Activated CD8-positive, alpha-beta T cell treated with anti-CD3 and anti-CD28 coated beads for 36 hours (primary cell): Measurements from ENCODE around the gene FBXL16. TPM values are rescaled to one million over a fixed set of nuclear protein-coding genes. Genes with fewer than 3 reads are reported as not detected.

Source experiments
- ATAC-seq: fragments of 200-7000 bp; cut with Tn5 transposase; one replicate; pipeline ENCODE4 v1.10.0; 2021; ENCODE audit warnings: mild to moderate bottlenecking, moderate library complexity
- CTCF ChIA-PET: fragments of 350-600 bp; sonication (Branson Sonifier 250); formaldehyde crosslinking; loops from one replicate; lab custom pipeline; 2021; ENCODE audit warnings: antibody characterized with exemption; lab: Charles Lee
- POLR2A ChIA-PET: fragments of 350-600 bp; sonication (Branson Sonifier 250); formaldehyde crosslinking; loops from one replicate; lab custom pipeline; 2021; ENCODE audit warnings: antibody characterized with exemption; lab: Charles Lee
- DNase-seq: peaks from one replicate; pipeline ENCODE4 v3.0.0-alpha.2; 2020
- H3K27ac Mint-ChIP-seq: one replicate; pipeline ENCODE4 v1.8.0; 2021; ENCODE audit warnings: mild to moderate bottlenecking, mixed read lengths
- H3K27me3 Mint-ChIP-seq: one replicate; pipeline ENCODE4 v1.8.0; 2021; ENCODE audit warnings: mixed read lengths
- H3K36me3 Mint-ChIP-seq: one replicate; pipeline ENCODE4 v1.8.0; 2021; ENCODE audit warnings: low read depth, mixed read lengths
- H3K4me1 Mint-ChIP-seq: one replicate; pipeline ENCODE4 v1.8.0; 2021; ENCODE audit warnings: low read depth, mixed read lengths
- H3K4me3 Mint-ChIP-seq: one replicate; pipeline ENCODE4 v1.8.0; 2021; ENCODE audit warnings: mild to moderate bottlenecking, moderate library complexity, mixed read lengths
- H3K9me3 Mint-ChIP-seq: one replicate; pipeline ENCODE4 v1.8.0; 2021; ENCODE audit warnings: mixed read lengths
- CTCF ChIP-seq: fragments of 200-600 bp; IDR thresholded peaks from one replicate; pipeline ENCODE4 v1.8.0; 2022; ENCODE audit warnings: antibody characterized with exemption, mild to moderate bottlenecking
- intact Hi-C: fragments of 100-400 bp; cut with micrococcal nuclease; formaldehyde crosslinking; loops from one replicate; pipeline ENCODE4 v1.10.0; 2022
- total RNA-seq, 2 experiments: library from RNA; stranded (reverse); gene quantifications; one replicate each; pipeline ENCODE4 v1.2.3, GENCODE V29; 2021

The FBXL16 gene
- total RNA-seq, 2 experiments from 2014 or later, result 5.9 to 8.0 TPM

GRCh38 chr16:707062-707538, 1.5 kb upstream of the FBXL16 start:
- intact Hi-C loops, result no loop called here
- H3K36me3 Mint-ChIP-seq, result no peaks in the 10 kb centered on the region
- no peak for DNase-seq
- no peaks in the 10 kb centered on the region for H3K9me3 Mint-ChIP-seq
- peaks cover 54% of the 10 kb centered on the region for H3K27me3 Mint-ChIP-seq
- H3K4me1 Mint-ChIP-seq, result no peaks in the 10 kb centered on the region
- TF ChIP-seq CTCF, result no peak
- ATAC-seq, result no peak
- H3K4me3 Mint-ChIP-seq, result no peak overlapping the region
- H3K27ac Mint-ChIP-seq, result no peak overlapping the region
- ChIA-PET CTCF (interaction anchor here (1.0 to 11.9 kb wide), 5 partner anchors 9 to 396 kb away, joined by 3 to 207 read pairs (median 4); partner anchors contain the start of genes ANTKMT, CCDC78 and HAGHL), POLR2A (interaction anchor here (0.8 to 1.2 kb wide), 4 partner anchors 13 to 334 kb away, joined by 3 to 4 read pairs (median 3); no protein-coding TSS in a partner anchor)

GRCh38 chr16:706189-707061, 824 bp upstream of the FBXL16 start:
- POLR2A ChIA-PET, result interaction anchor here (0.8 to 1.2 kb wide), 4 partner anchors 14 to 335 kb away, joined by 3 to 4 read pairs (median 3); no protein-coding TSS in a partner anchor

GRCh38 chr16:704552-705380, 835 bp downstream of the FBXL16 start:
- Mint-ChIP-seq H3K4me3 (no peak overlapping the region), H3K27me3 (peaks cover 58% of the 10 kb centered on the region)
- ATAC-seq, result no peak

More at GRCh38 chr16:706189-707061, 824 bp upstream of the FBXL16 start:
- H3K36me3 Mint-ChIP-seq, result no peaks in the 10 kb centered on the region
- TF ChIP-seq CTCF, result no peak
- ATAC-seq (no peak), DNase-seq (no peak)
- CTCF ChIA-PET, result interaction anchor here (1.3 to 11.9 kb wide), 3 partner anchors 23 to 397 kb away, joined by 3 to 207 read pairs (median 4); partner anchors contain the start of genes ANTKMT, CCDC78 and HAGHL
- no peak overlapping the region for H3K27ac Mint-ChIP-seq
- no peak overlapping the region for H3K4me3 Mint-ChIP-seq
- H3K27me3 Mint-ChIP-seq, result peaks cover 57% of the 10 kb centered on the region
- no peaks in the 10 kb centered on the region for H3K9me3 Mint-ChIP-seq
- no peaks in the 10 kb centered on the region for H3K4me1 Mint-ChIP-seq
- intact Hi-C loops, result no loop called here

GRCh38 chr16:704047-704446, 1.6 kb downstream of the FBXL16 start:
- Mint-ChIP-seq H3K4me1 (peaks cover 4% of the 10 kb centered on the region), H3K9me3 (no peaks in the 10 kb centered on the region), H3K27me3 (peaks cover 53% of the 10 kb centered on the region), H3K4me3 (no peak overlapping the region), H3K36me3 (no peaks in the 10 kb centered on the region), H3K27ac (no peak overlapping the region)
- ATAC-seq (no peak), DNase-seq (no peak)
- no peak for TF ChIP-seq CTCF
- intact Hi-C loops, result no loop called here
- ChIA-PET CTCF (interaction anchor here (0.9 to 2.1 kb wide), 7 partner anchors 9 to 81 kb away, joined by 3 to 13 read pairs (median 3); partner anchors contain the start of gene METRN), POLR2A (interaction anchor here (1.0 to 1.2 kb wide), 2 partner anchors 9 to 99 kb away, joined by 3 to 5 read pairs; no protein-coding TSS in a partner anchor)

More at GRCh38 chr16:704552-705380, 835 bp downstream of the FBXL16 start:
- Mint-ChIP-seq H3K27ac (no peak overlapping the region), H3K4me1 (peaks cover 2% of the 10 kb centered on the region), H3K36me3 (no peaks in the 10 kb centered on the region), H3K9me3 (no peaks in the 10 kb centered on the region)
- no peak for DNase-seq
- no peak for TF ChIP-seq CTCF
- ChIA-PET CTCF (interaction anchor here (0.9 to 2.1 kb wide), 4 partner anchors 8 to 17 kb away, joined by 3 to 13 read pairs (median 4); partner anchors contain the start of gene METRN), POLR2A (interaction anchor here (1.0 to 1.2 kb wide), 2 partner anchors 9 to 98 kb away, joined by 3 to 5 read pairs; no protein-coding TSS in a partner anchor)
- intact Hi-C loops, result no loop called here
